Esophagus squamous epithelium (tissue), 5 donors: ENCODE data around the gene PPP2R3B. TPM values are rescaled to one million over a fixed set of nuclear protein-coding genes. Genes with fewer than 3 reads are reported as not detected.

ENCODE experiments used
- DNase-seq: peaks from one replicate; lab custom pipeline; 2025; lab: John Stamatoyannopoulos, UW
- H3K27ac ChIP-seq, 4 donors: fragments of 200-600 bp; sonication (generic); one replicate each; pipeline ENCODE4 v1.5.1; 2016 to 2019; ENCODE audit warnings: mild to moderate bottlenecking in 1 of 4
- H3K27me3 ChIP-seq, 4 donors: fragments of 200-600 bp; sonication (generic); 1 replicate in 3 of 4; 2 replicates in 1 of 4; pipeline versions ENCODE4 v1.5.1 to v1.6.0; 2017 to 2021; ENCODE audit warnings: antibody characterized with exemption in 1 of 4
- H3K36me3 ChIP-seq, 3 donors: fragments of 200-600 bp; sonication (generic); one replicate each; pipeline ENCODE4 v1.5.1; 2016 to 2019
- H3K4me1 ChIP-seq, 3 donors: fragments of 200-600 bp; sonication (generic); one replicate each; pipeline ENCODE4 v1.5.1; 2017 to 2019
- H3K4me3 ChIP-seq, 4 donors: fragments of 200-600 bp; sonication (generic); 1 replicate in 3 of 4; 2 replicates in 1 of 4; pipeline ENCODE4 v1.5.1; 2016 to 2019; ENCODE audit warnings: mild to moderate bottlenecking in 2 of 4, moderate library complexity in 1 of 4
- H3K9me3 ChIP-seq, 3 donors: fragments of 200-600 bp; sonication (generic); one replicate each; pipeline ENCODE4 v1.5.1; 2016 to 2019
- POLR2A ChIP-seq, 4 donors: fragments of 450-650 bp; IDR thresholded peaks; one replicate each; pipeline ENCODE4 v1.6.1; 2017; ENCODE audit warnings: antibody characterized with exemption in 4 of 4, mild to moderate bottlenecking in 4 of 4, moderate library complexity in 3 of 4
- WGBS, 2 donors: methylation state at CpG; one replicate each; pipeline ENCODE4 v1.1.5; 2018; 5-methylcytosine and 5-hydroxymethylcytosine counted together
- intact Hi-C: fragments of 100-400 bp; cut with DNase I; formaldehyde crosslinking; loops from one replicate; pipeline ENCODE4 v1.15.0; 2022
- total RNA-seq, 4 donors: library from RNA; depleted of rRNA; stranded (reverse); fragments of >200 nt; gene quantifications; one replicate each; pipeline ENCODE4 v1.1.0, GENCODE V29; 2016
- TF ChIP-seq, protein P1 (sequence below), 6 experiments: fragments of 450-650 bp in 4 of 6; fragments of 200-600 bp in 2 of 6; sonication (generic) in 2 of 6; IDR thresholded peaks; one replicate each; pipeline ENCODE4 v1.5.1; 2016 to 2019; ENCODE audit warnings: antibody characterized with exemption in 6 of 6, mild to moderate bottlenecking in 4 of 6, moderate library complexity in 4 of 6
- donor health status: DM: yes; HTN: yes; CAD: no.

The PPP2R3B gene
- total RNA-seq, 4 donors from 2014 or later: 7.9 to 26.1 (median 24.1) TPM

DNA sequence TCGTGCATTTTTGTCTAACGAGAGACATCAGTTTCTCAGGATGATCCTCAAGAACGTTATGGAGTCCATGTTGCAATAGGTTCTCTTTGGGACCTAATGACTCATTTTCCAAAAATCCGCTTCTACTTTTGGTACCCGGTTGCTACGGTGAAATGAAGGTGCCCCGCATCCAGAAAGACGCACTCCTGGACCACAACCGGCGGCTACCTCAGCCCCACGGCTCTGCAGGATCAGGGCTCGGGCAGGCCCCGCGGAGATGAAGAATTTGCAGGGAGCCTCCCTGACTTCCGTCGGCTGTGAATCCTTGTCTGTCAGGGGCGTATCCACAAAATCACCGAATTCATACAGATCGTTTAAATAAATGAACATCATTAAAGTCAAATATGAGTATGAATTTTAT lies 83.7 kb downstream of the PPP2R3B start:
- DNase-seq: no peak
- intact Hi-C loops: no loop called here
- TF ChIP-seq POLR2A (IDR thresholded peaks at IDR 0.05): no peak
- TF ChIP-seq, protein P1, sequence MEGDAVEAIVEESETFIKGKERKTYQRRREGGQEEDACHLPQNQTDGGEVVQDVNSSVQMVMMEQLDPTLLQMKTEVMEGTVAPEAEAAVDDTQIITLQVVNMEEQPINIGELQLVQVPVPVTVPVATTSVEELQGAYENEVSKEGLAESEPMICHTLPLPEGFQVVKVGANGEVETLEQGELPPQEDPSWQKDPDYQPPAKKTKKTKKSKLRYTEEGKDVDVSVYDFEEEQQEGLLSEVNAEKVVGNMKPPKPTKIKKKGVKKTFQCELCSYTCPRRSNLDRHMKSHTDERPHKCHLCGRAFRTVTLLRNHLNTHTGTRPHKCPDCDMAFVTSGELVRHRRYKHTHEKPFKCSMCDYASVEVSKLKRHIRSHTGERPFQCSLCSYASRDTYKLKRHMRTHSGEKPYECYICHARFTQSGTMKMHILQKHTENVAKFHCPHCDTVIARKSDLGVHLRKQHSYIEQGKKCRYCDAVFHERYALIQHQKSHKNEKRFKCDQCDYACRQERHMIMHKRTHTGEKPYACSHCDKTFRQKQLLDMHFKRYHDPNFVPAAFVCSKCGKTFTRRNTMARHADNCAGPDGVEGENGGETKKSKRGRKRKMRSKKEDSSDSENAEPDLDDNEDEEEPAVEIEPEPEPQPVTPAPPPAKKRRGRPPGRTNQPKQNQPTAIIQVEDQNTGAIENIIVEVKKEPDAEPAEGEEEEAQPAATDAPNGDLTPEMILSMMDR (IDR thresholded peaks at IDR 0.05): no peak
- Histone ChIP-seq H3K27ac (no peak overlapping the region), H3K36me3 (peaks cover 15 to 93% (median 19%) of the 10 kb centered on the region in 3 donors), H3K9me3 (no peaks in the 10 kb centered on the region), H3K4me3 (no peak overlapping the region), H3K4me1 (no peaks in the 10 kb centered on the region), H3K27me3 (no peaks in the 10 kb centered on the region)
- WGBS, 2 donors: 85 to 92% methylated on average over 7 to 13 of the region's 19 CpGs

DNA sequence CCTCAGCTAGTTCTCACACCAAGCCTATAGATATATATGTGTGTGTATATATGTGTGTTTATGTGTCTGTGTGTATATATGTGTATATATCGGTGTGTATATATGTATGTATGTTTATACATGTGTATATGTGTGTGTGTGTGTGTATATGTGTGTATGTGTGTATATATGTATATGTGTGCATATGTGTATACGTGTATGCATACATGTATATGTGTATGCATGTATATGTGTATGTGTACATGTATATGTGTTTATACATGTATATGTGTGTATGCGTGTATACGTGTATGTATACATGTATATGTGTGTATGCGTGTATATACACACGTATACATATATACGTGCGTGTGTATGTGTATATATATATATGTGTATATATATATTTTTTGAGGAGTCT lies 86.4 kb downstream of the PPP2R3B start:
- 96% methylated on average over 8 of the region's 8 CpGs for WGBS, 2 donors
- no peak for TF ChIP-seq POLR2A (IDR thresholded peaks at IDR 0.05)
- TF ChIP-seq, protein P1 (IDR thresholded peaks at IDR 0.05): no peak

DNA sequence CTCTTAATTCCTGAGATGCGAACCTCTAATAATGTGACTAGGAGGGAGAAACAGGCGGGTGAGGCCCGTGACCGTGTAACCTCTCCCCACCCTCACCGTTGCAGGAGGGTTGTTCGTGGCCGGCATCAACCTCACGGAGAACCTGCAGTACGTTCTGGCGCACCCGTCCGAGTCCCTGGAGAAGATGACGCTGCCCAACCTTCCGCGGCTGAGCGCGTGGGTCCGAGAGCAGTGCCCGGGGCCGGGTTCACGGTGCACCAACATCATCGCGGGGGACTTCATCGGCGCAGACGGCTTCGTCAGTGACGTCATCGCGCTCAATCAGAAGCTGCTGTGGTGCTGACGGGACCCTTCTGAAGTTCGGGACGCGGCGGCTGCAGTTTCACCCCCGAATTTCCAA lies 87.7 kb downstream of the PPP2R3B start:
- Histone ChIP-seq H3K4me3 (no peak overlapping the region), H3K27me3 (no peaks in the 10 kb centered on the region), H3K9me3 (no peaks in the 10 kb centered on the region), H3K36me3 (peaks cover 5 to 81% (median 5%) of the 10 kb centered on the region in 3 donors), H3K4me1 (no peaks in the 10 kb centered on the region), H3K27ac (no peak overlapping the region)
- DNase-seq: no peak
- 94 to 97% methylated on average over 28 to 32 of the region's 36 CpGs for WGBS, 2 donors
- no peak for TF ChIP-seq POLR2A (IDR thresholded peaks at IDR 0.05)
- TF ChIP-seq, protein P1 (IDR thresholded peaks at IDR 0.05): no peak
- intact Hi-C loops: no loop called here

More for the DNA sequence above, 86.4 kb downstream of the PPP2R3B start:
- no peak overlapping the region for H3K4me3 ChIP-seq
- intact Hi-C loops: no loop called here
- no peaks in the 10 kb centered on the region for H3K27me3 ChIP-seq
- DNase-seq: no peak
- no peak overlapping the region for H3K27ac ChIP-seq
- H3K4me1 ChIP-seq: no peaks in the 10 kb centered on the region
- no peaks in the 10 kb centered on the region for H3K9me3 ChIP-seq
- H3K36me3 ChIP-seq: peaks cover 5 to 81% (median 8%) of the 10 kb centered on the region in 3 donors

DNA sequence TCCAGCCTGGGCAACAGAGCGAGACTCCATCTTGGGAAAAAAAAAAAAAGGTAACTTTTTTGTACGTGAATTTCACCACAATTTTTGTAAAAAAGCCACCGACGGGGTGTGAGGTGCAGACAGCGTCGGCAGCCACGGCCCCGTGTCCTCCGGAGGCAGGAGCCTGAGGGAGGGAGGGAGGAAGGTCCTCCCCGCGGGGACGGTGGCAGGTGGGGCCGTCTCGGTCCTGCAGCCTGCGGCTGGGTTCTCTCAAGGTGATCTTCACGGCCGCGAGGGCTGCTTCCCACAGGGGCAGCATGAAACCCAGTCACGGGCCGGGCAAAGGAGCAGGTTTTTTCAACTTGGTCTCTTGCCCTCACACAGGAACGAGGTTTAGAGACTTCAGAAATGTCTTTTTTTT lies 91.6 kb downstream of the PPP2R3B start:
- H3K4me3 ChIP-seq: no peak overlapping the region
- WGBS, 2 donors: 93 to 94% methylated on average over 20 of the region's 21 CpGs
- H3K36me3 ChIP-seq: peaks cover 6 to 81% (median 25%) of the 10 kb centered on the region in 3 donors
- no peaks in the 10 kb centered on the region for H3K9me3 ChIP-seq
- TF ChIP-seq POLR2A (IDR thresholded peaks at IDR 0.05): no peak
- TF ChIP-seq, protein P1 (IDR thresholded peaks at IDR 0.05): no peak
- H3K27me3 ChIP-seq: no peaks in the 10 kb centered on the region
- DNase-seq: no peak
- no peaks in the 10 kb centered on the region for H3K4me1 ChIP-seq
- intact Hi-C loops: no loop called here
- H3K27ac ChIP-seq: no peak overlapping the region

DNA sequence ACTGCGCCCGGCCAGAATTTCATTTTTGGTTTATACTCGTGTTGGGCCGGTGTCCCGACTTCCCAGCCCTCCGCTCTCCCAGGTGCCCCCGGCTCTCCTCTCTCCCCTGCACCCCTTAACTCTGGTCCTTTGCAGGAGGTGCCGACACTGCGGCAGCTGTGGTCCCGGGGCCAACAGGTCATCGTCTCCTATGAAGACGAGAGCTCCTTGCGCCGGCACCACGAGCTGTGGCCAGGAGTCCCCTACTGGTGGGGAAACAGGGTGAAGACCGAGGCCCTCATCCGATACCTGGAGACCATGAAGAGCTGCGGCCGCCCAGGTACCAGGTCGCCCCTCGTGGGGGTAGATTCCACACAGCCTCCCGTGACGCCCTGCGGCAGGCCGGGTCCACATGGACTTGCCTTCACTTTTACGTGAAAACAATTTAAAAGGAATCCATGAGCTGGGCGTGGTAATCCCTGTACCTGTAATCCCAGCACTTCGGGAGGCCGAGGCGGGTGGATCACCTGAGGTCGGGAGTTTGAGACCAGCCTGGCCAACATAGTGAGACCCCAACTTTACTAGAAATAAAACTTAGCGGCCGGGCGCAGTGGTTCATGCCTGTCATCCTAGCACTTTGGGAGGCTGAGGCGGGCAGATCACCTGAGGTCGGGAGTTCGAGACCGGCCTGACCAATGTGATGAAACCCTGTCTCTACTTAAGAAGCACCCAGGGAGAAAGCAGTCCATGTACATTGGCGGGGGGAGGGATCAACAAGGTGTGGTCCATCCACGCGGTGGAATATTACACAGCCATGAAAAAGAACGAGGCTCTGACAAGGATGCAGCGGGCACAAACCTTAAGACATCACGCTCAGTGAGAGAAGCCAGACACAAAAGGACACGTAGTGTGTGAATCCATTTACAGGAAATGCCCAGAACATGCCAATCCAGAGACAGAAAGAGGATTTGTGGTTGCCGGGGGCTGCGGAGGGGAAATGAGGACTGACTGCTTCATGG lies 93.5 kb downstream of the PPP2R3B start:
- 93 to 96% methylated on average over 21 of the region's 47 CpGs for WGBS, 2 donors
- no peaks in the 10 kb centered on the region for H3K9me3 ChIP-seq
- no peak overlapping the region for H3K27ac ChIP-seq
- H3K27me3 ChIP-seq: no peaks in the 10 kb centered on the region
- TF ChIP-seq POLR2A (IDR thresholded peaks at IDR 0.05): no peak
- TF ChIP-seq, protein P1 (IDR thresholded peaks at IDR 0.05): no peak
- intact Hi-C loops: no loop called here
- no peaks in the 10 kb centered on the region for H3K4me1 ChIP-seq
- H3K36me3 ChIP-seq: peaks cover 6 to 85% (median 31%) of the 10 kb centered on the region in 3 donors
- no peak for DNase-seq
- no peak overlapping the region for H3K4me3 ChIP-seq
